ENCODE measurements around the gene CA5A.
"Not testable (repeated sequence)": the region's sequence is repeated elsewhere in the genome, so short reads cannot be mapped to it uniquely, and the experiment has no call there.

CA5A gene

DNA sequence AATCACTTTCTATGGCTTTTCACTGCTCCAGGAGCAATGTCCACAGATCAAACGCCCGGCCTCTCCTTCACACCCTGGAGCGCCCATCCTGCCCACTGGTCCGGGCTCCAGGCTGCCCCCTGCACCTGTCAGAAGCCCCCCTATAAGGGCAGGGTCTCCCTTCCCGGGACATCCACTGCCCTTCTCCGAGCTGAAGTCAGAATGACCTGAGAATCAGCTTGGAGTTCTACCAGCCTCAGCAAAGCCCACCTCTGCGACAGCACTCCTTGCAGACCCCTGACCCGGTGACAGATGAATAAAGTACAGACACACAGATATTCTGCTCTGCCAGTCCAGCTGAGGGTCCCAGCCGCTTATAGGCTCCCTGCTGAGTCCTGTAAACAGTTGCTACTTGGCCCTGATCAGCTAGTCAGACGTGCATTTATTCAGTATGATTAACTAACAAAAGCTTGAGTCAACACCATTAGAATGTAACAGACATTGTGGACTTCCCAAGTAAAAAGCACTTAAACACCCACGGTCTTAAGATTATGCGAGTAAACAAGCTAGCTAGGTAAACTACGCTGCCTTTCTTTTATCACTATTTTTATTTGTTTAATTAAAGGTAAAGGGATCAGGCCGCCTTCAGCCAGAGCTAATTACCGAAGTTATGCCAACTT lies 71.9 kb downstream of the CA5A start:
- no peak for DNase-seq (ENCODE audit: low read depth)

DNA sequence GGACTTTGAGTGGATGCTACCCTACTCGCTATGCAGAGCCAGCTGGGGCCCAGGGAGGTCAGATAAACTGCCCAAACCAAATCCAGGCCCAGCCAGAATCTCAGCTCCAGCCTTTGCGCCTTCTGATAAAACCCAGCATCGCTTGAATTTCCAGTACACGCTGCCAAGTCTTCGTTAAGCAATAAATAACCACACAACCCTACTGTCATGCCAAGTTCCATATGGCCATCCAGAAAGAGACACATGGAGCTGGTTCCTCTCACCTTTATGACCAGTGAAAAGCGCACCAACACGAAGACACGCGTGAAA lies 73.0 kb downstream of the CA5A start:
- not testable (repeated sequence) for DNase-seq (ENCODE audit: low read depth)

DNA sequence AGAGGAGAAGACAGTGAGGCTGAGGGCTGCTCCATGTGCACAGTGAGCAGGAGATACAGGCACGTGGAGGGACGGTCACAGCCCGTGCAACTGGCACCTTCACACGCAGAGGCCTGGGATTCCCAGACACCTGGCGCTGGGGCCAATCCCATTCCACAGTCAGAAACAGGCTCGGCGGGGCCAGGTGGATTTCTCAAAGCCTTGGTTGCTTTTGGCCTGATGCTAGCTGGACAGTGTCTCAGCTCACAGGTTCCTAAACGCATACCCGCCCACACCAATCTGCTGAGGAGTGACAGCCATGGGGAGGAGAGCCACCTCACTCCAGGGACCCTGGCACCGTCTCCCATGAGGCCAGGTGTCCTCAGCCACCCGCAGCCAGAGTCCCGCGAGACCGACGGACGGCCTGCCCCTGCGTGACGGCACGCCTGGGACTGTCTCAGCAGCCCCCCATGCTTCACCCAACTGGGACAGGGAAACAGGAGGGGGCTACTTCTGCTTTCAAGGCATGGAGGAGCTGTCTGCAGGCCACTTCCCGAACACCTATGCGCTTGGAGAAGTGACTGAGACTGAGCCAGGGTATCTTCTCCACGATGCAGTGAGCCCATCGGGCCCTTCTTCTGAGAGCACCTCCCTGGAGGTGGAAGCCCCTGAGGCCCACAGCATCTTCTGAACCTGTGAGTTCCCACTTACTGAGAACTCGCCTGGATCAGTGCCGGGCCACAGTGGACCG lies 73.6 kb downstream of the CA5A start:
- not testable (repeated sequence) for DNase-seq (ENCODE audit: low read depth)

DNA sequence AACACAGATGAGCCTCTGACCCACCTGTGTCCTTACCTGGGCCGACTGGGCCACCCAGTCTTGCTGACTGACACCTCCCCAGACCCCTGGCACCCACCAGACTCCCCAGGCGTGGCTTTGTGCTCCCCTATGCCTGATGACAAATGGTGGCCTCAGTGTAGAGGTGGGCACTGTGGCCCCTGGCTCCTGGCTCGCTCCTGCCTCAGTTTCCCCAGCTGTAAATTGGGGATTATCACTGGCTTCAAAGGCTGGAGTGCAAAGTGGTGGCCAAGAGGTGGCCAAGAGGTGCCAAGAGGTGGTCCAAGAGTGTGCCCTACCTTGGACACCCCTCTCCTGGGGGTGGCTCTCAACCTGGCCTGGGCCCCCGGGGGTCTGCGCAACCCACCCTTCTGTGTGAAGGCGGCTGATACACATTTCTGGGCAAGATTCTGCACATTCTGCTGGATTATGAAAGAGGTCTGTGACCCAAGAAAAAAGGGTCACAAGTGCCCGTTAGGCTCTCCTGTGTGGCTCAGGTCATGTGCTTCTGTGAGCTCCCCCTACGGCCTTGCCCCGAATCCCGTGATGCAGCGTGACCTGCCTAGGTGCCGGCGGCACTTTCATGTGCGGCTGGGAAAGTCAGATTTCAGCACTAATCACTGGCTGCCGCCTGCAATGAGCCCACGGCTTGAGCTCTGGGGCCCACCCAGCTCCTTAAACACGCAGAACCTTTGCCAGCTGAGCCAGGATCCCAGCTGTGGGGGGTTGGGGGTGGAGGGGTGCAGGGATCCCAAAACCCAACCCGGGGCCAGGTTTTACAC lies 74.8 kb downstream of the CA5A start:
- DNase-seq (ENCODE audit: low read depth), result not testable (repeated sequence)

DNA sequence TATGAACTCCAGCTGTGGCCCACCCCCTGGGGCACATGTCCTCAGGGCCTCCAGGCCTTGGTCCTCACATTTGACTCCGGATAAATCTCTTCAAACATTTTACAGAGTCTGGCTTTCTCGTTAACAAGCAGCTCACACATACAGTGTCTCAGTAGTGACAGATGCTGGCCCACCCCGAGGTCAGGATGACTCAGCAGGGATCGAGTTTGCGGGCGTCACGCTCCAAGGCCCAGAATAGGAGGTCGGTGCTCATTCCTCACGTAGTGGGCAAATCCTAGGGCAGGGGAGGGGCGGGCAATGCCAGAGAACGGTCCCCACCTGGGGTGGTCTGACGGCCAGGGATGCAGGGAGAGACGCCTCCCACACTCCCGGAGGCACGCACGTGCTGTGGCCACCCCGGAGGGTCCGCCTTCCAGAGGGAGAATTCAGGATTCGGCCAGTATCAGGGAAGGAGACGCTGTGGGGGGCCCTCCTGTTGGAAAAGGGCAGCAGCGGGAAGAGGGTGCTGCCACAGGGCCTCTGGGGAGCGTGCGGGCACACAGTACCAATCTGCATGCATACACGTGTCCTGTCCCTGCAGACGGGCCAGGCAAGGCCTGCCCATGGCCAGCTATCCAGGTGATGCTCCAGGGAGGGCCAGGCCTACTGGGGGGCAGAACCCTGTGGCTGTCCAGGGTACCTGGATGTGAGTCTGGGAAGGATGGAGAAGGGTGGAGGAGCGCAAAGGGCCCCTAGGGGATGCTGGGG lies 75.6 kb downstream of the CA5A start:
- DNase-seq (ENCODE audit: low read depth), result no peak

DNA sequence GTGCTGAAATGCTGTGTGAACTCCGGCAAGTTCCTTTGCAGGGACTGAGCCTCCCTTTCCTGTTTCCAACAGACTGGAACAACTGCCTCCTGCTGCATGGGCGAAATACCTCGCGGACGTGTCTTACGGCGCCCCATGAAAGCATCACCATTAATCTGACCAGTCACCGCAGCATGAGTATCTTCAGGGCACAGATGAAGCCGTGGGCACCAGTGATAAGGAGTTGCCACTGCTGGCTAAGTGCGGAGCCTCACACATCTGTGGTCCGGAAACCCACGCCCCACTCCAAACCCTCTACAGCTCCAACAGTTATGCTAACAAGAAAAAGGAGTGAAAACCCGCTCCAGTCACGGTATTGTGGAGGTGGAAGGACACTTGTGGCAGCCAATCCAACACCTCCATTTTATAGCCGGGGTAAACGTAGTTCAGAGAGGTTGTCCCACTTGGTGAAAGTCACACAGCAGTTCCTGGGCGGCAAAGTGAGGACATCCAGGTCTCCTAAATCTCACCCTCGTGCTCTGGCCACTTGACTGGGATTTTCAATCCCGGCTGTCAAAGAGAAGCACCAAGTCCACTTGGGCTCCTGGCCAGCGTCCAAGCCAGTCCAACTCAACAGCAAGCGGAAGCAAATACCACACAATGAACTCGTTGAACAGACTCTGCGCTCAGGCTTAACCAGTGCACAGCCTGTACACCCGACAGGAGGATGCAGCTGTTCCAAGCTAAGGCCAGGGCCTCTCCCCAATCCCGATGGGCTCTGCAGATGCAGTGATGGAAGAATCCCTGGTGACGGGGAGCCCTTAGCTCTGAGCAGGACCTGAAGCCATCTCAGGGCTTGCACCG lies 78.0 kb downstream of the CA5A start:
- DNase-seq (ENCODE audit: low read depth), result not testable (repeated sequence)

DNA sequence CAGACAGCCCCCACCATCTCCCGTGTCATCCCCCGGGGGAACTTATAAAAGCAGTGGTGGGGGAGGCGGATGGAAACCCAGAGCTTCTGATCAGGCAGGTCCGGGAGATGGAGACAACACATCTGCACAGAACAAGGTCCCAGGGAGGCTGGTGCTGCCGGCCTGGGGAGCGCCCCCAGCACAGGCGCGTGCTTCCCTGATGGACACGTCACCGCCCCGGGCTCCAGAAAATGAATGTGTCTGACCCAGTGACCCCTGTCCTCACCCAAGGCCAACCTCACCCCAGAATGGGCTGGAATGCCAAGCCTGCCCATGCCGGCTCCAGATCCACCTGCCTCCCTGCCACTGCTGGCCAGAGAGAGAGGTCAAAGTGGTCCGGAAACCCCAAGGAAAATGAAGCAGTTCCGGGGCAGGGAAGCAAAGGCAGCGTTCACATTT lies 79.5 kb downstream of the CA5A start:
- no peak for DNase-seq (ENCODE audit: low read depth)

DNA sequence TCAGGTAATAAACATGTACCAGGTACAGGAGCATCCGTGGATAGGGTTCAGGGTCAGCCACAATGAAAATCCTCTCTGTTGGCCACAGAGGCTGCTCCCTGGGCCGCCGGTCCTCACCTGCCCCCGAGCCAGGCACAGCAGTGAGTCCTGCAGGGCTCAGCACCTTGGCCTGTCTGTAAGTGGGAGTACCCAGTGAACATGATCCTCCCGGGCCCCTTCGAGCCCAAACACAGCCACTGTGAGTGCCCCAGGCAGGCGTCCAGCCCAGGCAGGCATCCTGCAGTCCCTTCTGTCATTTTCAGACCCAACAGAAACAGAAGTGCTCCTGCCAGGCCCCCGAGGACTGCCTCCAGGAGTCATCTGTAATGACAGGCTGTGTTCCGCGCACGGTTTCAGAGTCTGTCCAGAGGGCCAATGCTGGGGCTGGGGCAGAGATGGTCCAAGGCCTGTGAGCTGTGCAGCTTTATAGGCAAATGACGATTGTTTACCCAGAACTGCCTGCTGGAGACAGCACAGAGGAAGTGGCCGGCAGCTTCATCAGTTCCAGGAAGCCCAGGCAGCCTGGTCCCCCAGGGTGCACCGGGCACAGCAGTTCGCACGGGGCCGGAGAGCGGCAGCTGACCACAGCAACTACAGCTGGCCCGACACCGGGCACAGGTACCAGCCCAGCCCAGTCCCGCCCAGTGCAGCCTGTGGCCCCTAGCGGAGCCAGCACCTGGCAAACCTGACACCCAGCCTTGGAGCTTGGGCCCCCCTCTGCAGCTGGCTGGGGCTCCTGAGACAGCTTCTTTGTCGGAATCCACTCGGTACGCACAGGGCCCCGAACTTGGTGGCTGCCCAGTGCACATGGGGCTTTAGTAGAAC lies 80.2 kb downstream of the CA5A start:
- DNase-seq (ENCODE audit: low read depth), result no peak

DNA sequence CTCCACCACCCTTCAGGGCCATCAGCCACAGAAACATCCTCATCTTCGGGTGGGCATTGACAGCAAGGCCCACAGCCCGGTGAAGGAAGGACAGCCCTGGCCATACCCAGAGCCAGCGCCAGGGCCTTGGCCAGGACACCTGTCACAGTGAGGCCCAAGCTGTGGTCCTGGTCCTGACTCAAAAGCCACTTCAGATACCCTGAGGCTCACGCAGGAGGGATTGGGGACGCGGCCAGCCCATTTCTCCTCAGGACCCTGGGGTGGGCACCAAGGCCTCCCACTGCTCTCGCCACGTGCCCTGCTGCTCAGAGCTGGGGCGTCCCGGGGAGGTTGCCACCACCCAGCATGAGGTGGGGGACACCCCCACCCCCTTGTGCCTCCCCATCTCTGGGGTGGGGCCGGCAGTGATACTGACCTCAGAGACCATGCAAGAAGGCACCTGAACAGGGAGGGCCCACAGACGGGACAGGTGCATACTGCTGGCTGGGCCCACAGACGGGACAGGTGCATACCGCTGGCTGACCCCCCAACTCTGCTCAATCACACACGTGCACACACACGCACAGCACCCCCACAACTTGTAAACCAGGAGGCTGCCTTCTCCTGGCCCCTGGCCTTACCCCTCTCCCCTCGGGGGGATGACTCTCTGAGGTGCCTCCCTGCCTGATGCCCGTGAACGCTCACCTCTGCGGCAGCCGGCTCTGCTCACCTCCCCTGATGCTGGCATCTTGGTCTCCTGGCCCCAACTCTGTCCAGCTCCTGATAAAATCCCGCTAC lies 81.2 kb downstream of the CA5A start:
- DNase-seq (ENCODE audit: low read depth), result no peak

DNA sequence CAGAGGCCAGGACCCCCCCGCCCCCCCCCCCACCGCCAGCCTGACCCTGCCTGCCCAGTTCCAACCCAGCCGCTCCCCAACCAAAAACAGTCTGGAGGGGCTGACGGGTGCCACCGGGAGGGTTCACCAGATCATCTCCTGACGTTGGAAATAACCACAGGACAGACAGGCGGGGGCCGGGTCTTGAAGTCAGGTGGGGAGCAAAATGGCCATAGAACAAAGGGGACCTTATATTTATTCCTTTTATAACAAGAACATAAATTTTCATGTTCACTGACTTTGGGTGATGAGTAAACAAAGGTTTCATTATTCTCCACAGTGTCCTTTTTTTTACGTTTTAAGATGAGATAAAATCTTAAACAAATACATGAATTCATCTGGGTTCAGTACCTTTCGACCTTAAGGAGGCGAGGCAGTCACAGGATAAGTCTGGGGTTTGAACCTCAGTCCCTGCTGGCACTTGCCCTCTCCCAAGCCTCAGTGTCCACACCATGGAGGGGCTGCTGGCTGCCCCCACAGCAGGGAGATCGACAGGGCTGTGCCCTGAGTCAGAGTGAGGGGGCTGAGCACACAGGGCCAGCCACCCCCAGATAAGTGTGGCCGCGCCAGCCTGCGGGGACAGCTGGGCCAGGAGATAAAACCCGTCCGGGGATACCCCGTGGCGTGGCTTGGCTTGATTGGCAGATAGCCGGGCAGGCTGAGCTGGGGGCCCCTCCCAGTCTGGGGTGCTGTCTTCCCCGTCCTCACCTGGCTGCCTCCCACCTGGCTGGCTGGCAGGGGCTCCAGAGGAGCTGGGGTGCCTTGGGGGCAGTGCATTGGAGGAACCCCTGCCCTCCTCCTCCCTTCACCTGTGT lies 82.0 kb downstream of the CA5A start:
- DNase-seq (ENCODE audit: low read depth), result no peak

DNA sequence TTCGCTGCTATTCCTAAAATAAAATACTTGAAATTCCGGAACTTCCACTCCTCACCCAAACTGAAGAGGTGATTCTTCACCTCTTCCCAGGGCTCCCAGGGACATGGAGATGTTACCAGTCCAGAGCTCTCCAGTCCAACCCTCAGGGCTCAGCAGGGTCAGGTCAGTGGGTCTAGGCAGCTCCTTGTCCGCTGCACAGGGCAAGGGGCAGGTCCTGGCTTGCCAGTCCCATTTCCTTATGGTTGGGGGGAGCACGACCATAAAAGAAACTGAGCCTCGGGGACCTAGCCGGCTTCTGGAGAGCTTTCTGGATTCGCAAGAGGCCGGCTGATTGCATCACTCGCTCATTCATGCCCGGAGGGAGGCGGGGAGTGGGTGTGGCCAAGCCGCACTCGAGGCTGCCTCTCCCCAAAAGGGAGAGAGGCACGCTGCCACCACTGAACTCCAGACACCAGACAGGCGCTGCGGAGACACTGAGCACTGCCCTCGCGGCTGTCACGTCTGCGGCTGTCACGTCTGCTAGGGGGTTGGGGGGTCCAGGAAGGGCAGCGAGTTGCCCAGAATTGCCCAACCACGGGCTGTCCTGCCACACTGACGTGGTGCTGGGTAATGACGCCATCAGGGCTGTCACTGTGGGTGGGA lies 82.8 kb downstream of the CA5A start:
- DNase-seq (ENCODE audit: low read depth), result peak; percentile 81

DNA sequence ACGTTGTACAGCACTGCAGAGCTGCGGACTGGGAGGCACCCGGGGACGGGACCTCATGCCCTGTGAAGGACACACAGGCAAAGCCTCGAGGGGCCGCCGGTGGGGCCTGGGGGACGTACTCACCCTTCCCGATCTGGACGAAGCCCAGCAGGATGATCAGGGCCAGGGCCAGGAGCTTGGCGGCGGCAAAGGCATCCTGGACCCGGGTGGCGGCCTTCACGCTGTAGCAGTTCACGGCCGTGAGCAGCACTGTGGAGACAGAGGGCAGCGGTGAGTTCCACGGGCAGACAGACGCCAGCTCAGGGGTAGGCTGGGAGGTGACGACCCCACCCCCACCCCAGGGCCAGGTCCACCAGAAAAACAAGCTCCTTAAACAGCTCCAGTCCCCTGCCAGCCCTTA lies 84.7 kb downstream of the CA5A start:
- DNase-seq (ENCODE audit: low read depth), result no peak

DNA sequence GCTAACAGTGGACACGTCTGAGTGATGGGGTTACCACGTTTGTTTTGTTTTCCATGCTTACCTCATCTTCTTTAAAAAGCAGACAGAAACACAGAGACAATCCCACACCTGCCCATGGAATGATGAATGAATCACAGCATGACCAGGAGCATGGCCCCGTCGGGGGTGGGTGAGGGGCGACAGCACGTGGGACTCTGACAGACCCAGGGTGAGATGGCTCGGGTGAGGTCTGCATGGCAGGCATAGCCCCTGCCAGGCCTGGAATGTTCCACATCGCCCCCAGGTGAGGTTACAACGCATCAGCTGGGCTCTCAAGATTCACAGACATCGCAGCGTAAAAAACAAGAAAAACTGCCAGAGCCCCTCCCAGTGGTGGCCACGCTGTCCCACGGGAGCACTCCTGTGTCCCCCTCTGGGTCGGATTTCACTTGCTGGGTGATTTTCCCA lies 85.2 kb downstream of the CA5A start:
- no peak for DNase-seq (ENCODE audit: low read depth)

DNA sequence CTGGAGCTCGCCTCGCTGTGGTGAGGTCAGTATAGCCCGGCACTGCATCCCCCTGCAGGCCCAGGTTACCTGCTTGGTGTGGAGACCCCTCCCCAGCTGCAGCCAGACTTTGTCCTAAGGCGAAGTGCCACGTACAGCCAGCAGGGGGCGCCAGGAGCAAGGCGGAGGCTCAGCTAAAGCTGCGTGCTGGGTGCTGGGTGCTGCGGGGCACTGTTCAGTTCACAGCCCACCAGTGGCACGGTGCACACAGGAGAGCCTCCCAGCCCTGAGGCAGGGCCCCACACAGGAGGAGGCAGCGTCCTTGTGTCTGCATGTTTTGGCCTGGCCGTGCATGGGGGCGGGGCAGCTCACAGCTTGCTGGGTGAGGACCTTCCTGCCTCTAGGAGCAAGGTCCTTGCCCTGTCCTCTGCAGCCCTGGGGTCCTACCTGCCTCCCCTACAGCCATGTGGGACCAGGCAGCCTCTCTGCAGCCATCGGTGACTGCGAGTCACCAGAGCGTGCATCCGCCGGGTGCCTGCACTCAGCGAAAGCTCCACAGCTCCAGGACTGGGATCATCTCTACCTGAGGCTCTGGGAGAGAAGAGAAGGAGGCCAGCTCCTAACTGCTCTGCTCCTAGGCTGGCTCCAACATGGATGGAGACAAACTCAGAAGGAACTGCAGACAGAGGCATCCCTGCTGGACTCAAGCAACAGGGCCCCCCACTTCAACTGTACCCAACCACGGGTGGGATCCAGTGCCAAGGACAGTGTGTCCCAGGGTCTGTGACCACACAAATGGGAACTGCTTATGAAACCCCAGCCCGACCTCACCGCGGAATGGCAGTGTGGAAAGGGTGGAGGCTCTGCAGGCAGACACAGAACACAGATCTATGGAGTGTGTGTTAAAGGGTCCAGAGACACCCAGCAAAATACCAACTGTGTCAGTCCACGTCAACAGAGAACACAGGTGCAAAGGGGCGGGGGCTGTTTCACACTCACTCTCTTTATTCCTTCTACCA lies 86.0 kb downstream of the CA5A start:
- no peak for DNase-seq (ENCODE audit: low read depth)

DNA sequence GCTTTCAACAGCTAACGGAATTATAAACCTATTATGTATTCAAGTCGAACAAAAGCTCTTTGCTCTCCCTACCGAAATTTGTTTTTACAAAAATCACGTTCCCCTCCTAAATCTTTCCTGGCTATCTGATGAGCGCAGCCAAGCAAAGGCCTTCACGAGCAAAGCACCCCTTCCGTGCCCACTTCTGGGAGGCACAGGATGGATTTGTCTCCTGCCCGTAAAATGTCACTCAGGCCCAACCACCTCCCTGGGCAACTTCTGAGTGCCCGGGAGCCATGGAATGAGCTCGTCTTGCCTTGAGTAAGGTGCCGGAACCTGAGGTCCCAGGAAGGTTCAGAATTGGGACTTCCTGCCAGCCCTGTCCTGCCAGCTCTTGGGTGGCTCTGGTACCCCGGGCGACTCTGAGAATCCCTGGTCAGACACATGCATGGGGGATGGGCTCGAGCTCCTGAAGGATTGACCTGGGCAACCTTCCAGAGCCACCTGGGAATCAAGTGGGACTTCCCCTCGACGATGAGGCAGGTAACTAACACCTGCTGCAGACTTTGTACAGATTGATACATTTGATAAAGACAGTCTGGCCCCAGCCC lies 86.8 kb downstream of the CA5A start:
- no peak for DNase-seq (ENCODE audit: low read depth)

DNA sequence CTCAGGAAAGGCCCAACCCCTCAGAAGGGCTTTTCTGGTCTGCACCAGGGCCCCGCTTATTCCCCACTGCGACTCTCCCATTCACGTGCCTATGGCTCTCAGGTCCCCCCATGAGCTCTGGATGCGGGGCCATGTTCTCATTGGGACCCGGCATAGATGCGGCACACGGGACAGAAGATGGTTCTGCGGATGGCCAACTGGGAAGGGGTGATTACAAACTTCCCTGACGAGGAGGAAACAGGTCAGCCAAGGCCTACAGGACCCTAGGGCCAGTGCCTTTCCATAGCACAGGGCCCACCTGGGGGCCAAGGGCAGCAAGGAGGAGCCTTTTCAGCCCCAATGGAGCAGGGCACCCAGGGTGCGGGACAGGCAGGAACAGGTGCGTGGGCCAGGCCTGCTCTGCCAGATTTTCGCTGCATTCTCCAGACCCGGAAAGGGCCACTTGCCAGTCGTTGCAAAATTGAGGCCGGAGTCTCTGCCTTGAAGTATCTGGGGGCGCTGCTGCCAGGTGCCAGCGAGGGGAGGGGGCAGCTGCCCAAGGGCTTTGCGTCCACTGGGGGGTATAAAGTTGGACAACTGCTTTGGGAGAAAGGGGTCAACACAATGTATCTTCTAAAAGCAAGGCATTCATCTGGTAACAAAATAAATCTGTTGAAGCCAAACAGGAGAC lies 87.5 kb downstream of the CA5A start:
- no peak for DNase-seq (ENCODE audit: low read depth)

All from stimulated activated CD8-positive, alpha-beta memory T cell treated with anti-CD3 and anti-CD28 coated beads, Interleukin-12 subunit alpha, Interleukin-12 subunit beta, amount 100 ng/mL, for 4 hours (primary cell).